HEK293 (cell line): Measurements from ENCODE around the gene PPT2.

Experiments
- CTCF ChIP-seq: fragments of 450-650 bp; formaldehyde crosslinking; IDR thresholded peaks from 2 replicates; pipeline ENCODE4 v1.5.1; 2016; ENCODE audit warnings: missing biosample characterization, missing genetic modification characterization
- PRDM4 ChIP-seq: fragments of 450-650 bp; formaldehyde crosslinking; IDR thresholded peaks from 2 replicates; pipeline ENCODE4 v1.5.1; 2017; ENCODE audit warnings: missing biosample characterization, missing genetic modification characterization
- ZBTB49 ChIP-seq: fragments of 450-650 bp; formaldehyde crosslinking; IDR thresholded peaks from 2 replicates; pipeline ENCODE4 v1.5.1; 2016; ENCODE audit warnings: missing biosample characterization, missing genetic modification characterization, low read depth
- ZNF335 ChIP-seq: fragments of 450-650 bp; formaldehyde crosslinking; conservative IDR thresholded peaks from 2 replicates; pipeline ENCODE4 v1.5.1; 2016; ENCODE audit warnings: missing biosample characterization, missing genetic modification characterization

GRCh38 chr6:32171234-32171633 is 17.3 kb downstream of the PPT2 start:
- TF ChIP-seq PRDM4 = no peak
- no peak for TF ChIP-seq CTCF (tag by site-specific recombination)
- no peak for TF ChIP-seq ZBTB49
- TF ChIP-seq ZNF335 (tag by site-specific recombination) = no peak
